Renal cortex interstitium (tissue), 15 donors: ENCODE measurements around the gene EFNA2. TPM values are rescaled to one million over a fixed set of nuclear protein-coding genes. Genes with fewer than 3 reads are reported as not detected.

Experiments used
- DNase-seq, 11 donors: peaks; one replicate each; pipeline ENCODE4 v3.0.0-alpha.2; 2013; ENCODE audit warnings: low read depth in 9 of 11, low spot score in 4 of 11; ENCODE audit errors: extremely low read depth in 1 of 11
- long read RNA-seq, 16 experiments: transcript quantifications; one replicate each; lab custom pipeline, GENCODE V29; 2026
- polyA plus RNA-seq, 3 donors: library from polyadenylated mRNA; unstranded; fragments of 120-200 nt; gene quantifications; one replicate each; pipeline ENCODE4 v1.2.1, GENCODE V29; 2013; ENCODE audit not compliant: insufficient read length in 3 of 3

Gene EFNA2
- polyA plus RNA-seq: 1 to 10 TPM; 1.5 to 3.8 (median 3.6) TPM
- long read RNA-seq, donor 1, partial matches to known transcripts: 0 of 2 reads
- long read RNA-seq, donor 1, other reads (novel, unspliced or antisense): 0 of 2 reads
- long read RNA-seq, donor 2: 0 reads
- long read RNA-seq, donor 3, transcript EFNA2-201 (4 exons, 949 nt): major isoform, 6 of 6 reads
- long read RNA-seq, donor 3, partial matches to known transcripts: 0 of 6 reads
- long read RNA-seq, donor 3, other reads (novel, unspliced or antisense): 0 of 6 reads
- long read RNA-seq, donor 4: 0 reads
- long read RNA-seq, donor 5: 0 reads
- long read RNA-seq, donor 6: 0 reads
- long read RNA-seq, donor 7: 0 reads
- long read RNA-seq, donor 8: 0 reads
- long read RNA-seq, donor 9, partial matches to known transcripts: 0 of 2 reads
- long read RNA-seq, donor 9, other reads (novel, unspliced or antisense): 0 of 2 reads
- long read RNA-seq, donor 10, partial matches to known transcripts: 0 of 2 reads
- long read RNA-seq, donor 10, other reads (novel, unspliced or antisense): 0 of 2 reads
- long read RNA-seq, donor 11, partial matches to known transcripts: 0 of 4 reads
- long read RNA-seq, donor 11, other reads (novel, unspliced or antisense): 0 of 4 reads
- long read RNA-seq, donor 12, partial matches to known transcripts: 0 of 1 reads
- long read RNA-seq, donor 12, other reads (novel, unspliced or antisense): 0 of 1 reads
- long read RNA-seq, donor 13: 0 reads
- long read RNA-seq, donor 14, partial matches to known transcripts: 0 of 1 reads
- long read RNA-seq, donor 14, other reads (novel, unspliced or antisense): 0 of 1 reads
- long read RNA-seq, donor 15, partial matches to known transcripts: 0 of 3 reads
- long read RNA-seq, donor 15, other reads (novel, unspliced or antisense): 0 of 3 reads
- long read RNA-seq, donor 16, transcript EFNA2-201 (4 exons, 949 nt): major isoform, 5 of 5 reads
- long read RNA-seq, donor 16, partial matches to known transcripts: 0 of 5 reads
- long read RNA-seq, donor 16, other reads (novel, unspliced or antisense): 0 of 5 reads

DNA sequence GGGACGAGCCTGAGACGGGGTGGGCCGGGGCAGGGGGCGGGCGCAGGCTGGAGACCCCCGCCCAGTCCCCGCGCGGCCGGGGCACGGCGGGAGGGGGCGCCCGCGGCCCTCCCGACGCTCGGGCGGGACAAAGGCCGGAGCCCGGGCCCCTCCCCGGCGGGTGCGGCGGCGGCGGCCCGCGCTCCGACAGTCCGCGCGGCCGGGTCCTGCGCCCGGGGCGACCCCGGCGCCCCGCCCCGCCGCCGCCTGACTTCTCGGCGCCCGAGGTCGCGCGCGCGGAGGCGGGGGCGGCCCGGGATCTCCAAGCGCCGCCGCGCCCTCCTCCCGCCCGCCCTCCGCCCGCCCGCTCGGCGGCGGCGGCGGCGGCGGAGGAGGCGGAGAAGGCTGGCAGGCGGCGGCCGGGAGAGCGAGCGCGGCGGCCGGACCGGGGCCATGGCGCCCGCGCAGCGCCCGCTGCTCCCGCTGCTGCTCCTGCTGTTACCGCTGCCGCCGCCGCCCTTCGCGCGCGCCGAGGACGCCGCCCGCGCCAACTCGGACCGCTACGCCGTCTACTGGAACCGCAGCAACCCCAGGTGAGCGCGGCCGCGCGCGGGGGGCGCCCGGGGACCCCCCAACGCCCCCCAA is at the start of gene EFNA2:
EFNA2 (plus strand) TSS at position 137 of the 624 bp plus-strand sequence; CDS start at position 433, 296 bp downstream.
- DNase-seq: no peak

GRCh38 chr19:1236576-1236975 is 49.1 kb upstream of the EFNA2 start:
- no peak for DNase-seq

DNA sequence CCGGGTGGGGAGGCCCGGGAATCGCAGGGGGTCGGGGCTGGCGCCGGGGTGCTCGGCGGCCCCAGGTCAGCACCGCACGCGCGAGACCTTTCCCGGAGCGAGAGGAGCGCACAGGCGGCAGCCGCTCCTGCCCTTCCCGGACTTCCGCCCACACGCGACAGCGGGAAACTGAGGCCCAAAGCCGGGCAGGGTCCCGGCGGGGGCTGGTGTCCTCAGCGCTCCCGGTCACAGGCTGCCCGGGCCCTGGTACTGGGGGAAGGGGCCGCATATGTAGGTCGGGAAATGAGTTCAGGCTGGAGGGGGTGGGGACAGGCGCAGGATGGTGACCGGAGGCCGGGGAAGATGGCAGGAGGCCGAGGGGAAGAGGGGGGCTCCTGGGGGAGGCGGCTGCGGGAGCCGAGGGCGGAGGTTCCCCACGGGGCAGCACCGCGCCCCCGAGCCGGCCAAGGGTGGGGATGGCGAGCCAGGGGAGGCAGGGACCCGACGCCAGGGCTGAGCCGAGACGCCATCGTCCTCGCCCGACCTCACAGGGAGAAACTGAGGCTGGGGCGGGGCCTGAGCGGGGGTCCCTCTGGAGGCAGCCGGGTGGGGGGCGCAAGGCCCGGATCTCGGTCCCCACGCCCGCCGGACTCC is 48.5 kb upstream of the EFNA2 start:
- DNase-seq: no peak

- no peak for DNase-seq
Measured at GRCh38 chr19:1237754-1238368, 47.8 kb upstream of the EFNA2 start, which contains the start of gene CBARP. Gene CBARP (minus strand): TSS chr19:1238005. CDS start chr19:1236100, 1,905 bp downstream.

GRCh38 chr19:1238369-1239303 is 47.0 kb upstream of the EFNA2 start:
- no peak for DNase-seq

GRCh38 chr19:1239420-1239795 is 46.3 kb upstream of the EFNA2 start:
- DNase-seq: no peak

GRCh38 chr19:1239796-1240737 is 45.6 kb upstream of the EFNA2 start:
- peak in 6 of 11 donors; percentile 83 to 89 (median 87) for DNase-seq

DNA sequence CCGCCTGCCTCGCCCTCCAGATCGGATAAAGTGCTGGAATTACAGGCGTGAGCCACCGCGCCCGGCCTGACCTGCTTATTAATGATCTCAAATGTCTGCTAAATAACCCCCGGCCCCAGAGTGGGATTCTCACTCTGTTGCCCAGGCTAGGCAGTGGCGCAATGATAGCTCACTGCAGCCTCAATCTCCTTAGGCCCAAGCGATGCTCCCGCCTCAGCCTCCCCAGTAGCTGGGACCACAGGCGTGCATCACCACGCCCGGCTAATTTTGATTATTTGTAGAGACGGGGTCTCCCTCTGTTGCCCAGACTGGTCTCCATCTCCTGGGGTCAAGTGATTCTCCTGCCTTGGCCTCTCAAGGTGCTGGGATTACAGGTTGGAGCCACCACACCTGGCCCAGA is 44.7 kb upstream of the EFNA2 start:
- no peak for DNase-seq

DNA sequence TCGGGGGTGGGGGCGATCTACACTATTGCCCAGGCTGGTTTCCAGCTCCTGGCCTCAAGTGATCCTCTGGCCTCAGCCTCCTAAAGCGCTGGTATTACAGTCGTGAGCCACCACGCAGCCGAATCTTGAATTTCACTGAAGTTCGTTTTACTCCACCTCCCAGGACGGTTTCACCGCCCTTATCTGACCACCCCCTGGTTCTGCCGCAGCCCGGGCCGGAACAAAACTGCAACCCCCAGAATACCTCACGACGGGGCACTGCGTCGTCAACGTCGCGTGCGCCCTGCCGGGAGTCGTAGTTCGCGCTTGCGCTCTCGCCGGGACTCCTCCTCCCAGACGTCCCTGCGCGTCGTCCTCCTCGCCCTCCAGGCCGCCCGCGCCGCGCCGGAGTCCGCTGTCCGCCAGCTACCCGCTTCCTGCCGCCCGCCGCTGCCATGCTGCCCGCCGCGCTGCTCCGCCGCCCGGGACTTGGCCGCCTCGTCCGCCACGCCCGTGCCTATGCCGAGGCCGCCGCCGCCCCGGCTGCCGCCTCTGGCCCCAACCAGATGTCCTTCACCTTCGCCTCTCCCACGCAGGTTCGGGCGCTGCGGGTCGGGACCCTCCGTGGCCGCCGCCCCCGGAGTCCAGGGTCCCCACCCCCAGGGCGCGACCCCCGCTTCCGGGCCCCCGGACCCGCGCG is 44.1 kb upstream of the EFNA2 start, which contains the start of gene ATP5F1D:
ATP5F1D (plus strand) TSS at position 335 of the 679 bp plus-strand sequence; CDS start at position 435, 100 bp downstream.
- peak in 8 of 11 donors; percentile 81 to 95 (median 89) for DNase-seq

- DNase-seq: peak in 1 of 11 donors; percentile 76
Measured at GRCh38 chr19:1243768-1244692, 41.6 kb upstream of the EFNA2 start.

DNA sequence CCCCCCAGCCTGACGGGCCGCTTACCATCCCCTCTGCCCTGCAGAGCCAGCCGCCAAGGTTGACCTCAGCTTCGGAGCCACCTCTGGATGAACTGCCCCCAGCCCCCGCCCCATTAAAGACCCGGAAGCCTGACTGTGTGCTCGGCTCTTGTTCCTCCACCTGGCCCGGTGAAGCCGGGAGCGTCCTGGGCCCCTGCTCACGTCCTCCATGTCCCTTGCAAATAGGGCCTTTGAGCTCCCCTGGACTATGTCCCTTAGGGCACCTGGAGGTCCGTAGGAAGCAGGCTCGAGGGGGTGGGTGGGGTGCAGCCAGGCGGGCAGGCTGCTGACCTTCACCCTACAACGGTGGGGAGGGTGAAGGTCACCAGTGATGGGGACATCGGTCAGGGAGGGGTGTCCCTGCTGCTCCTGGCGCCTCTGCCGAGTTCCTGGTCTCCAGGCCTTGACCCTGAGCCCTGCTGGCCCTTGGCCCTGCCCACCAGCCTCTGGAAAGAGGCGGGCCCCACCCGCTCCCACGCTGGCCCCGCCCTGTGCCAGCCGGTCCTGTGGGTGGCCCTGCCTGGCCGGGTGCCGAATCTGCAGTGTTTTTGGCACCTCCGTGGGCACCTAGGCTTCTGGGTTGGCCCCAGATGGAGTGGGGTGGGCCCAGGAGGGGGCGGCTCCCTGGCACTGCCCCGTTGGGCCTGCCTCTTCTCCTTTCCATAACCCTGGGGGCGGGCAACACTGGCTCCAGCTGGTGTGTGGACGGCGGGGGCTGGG is 40.8 kb upstream of the EFNA2 start:
- DNase-seq: no peak

DNA sequence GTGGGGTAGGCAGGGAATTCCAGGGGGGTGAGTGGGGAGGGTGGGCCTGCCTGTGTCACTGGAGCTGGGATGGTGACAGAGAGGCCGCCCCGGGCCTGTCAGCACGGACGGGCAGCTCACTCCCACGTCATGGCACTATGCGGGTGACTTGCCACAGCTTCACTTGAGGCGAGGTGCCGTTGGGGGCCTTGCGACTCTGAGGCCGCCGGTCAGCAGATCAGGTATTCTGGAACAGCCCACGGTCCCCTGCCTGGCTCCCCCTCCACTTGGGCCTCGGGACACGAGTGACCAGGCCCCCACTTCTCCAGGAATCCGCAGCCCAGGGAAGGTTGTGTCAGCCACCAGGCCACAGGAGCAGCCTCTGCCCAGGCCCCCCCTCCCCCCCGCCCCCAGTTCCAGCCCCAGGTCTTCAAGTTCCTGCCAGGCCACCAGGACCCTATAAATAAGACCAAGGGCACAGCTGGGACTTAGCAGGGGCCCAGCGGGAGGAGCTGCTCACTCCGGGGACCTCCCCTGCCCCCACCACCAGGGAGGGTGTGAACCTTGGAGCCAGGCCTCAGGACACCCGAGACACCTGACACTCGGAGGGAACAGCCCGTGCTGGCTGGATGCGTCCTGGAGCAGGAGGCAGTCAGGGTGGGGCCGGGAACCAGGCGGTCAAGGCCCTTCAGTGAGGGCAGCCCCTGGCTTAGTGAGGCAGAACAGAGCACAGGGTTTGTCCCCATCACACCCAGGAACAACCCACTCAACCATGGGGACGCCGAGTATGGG is 40.0 kb upstream of the EFNA2 start:
- DNase-seq: no peak
